ENCODE data around the gene ANKRD29.

GRCh38 chr18:23627321-23627720, 35.4 kb downstream of the ANKRD29 start:
- TF ChIP-seq CTCF (IDR thresholded peaks at IDR 0.05) (no peak), POLR2A (IDR thresholded peaks at IDR 0.05) (no peak)
